DND-41 (cell line): ENCODE measurements around the gene AHSP.

Source experiments
- CTCF ChIP-seq: IDR thresholded peaks from 2 replicates; pipeline ENCODE4 v1.5.1; 2012; ENCODE audit warnings: borderline replicate concordance, low read length, moderate library complexity, mild to moderate bottlenecking; ENCODE audit not compliant: poor library complexity, severe bottlenecking; ENCODE audit errors: extremely low read depth
- EZH2 ChIP-seq: IDR thresholded peaks from 3 replicates; pipeline ENCODE4 v1.6.1; 2012; ENCODE audit warnings: borderline replicate concordance, low read depth, mild to moderate bottlenecking, moderate library complexity, low read length, inconsistent platforms; ENCODE audit not compliant: severe bottlenecking

GRCh38 chr16:31488468-31489297 lies 39.0 kb upstream of the AHSP start:
- TF ChIP-seq CTCF (no peak), EZH2 (no peak)
